ENCODE data around the gene RGS9BP. TPM values are rescaled to one million over a fixed set of nuclear protein-coding genes. Genes with fewer than 3 reads are reported as not detected.

The RGS9BP gene
- polyA plus RNA-seq, 3 donors: 0.29 to 0.55 (median 0.34) TPM

DNA sequence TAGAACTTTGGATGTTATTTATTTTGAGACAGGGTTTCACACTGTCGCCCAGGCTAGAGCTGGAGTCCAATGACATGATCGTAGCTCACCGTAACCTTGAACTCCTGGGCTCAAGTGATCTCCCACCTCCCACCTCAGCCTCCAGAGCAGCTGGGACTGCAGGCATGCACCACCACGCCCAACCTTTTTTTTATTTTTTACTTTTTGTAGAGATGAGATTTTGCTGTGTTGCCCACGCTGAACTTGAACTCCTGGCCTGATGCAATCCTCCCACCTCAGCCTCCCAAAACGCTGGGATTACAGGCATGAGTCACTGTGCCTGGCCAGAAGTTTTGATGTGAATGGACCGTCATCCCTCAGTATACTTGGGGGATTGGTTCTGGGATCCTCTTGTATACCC is 14.3 kb upstream of the RGS9BP start:
- DNase-seq (ENCODE audit: extremely low read depth in 1 of 11, low read depth in 9 of 11, low spot score in 4 of 11): no peak

DNA sequence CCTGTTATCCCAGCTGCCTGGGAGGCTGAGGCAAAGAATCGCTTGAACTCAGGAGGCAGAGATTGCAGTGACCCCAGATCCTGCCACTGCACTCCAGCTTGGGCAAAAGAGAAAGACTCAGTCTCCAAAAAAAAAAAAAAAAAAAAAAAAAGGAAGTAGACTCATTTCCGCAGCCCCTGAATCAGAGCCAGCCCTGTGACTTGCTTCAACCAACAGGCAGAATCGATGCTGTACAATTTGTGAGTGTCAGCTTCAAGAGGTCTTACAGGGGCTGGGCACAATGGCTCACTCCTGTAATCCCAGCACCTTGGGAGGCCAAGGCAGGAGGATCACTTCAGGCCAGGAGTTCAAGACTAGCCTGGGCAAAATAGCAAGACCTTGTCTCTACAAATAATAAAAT is 13.5 kb upstream of the RGS9BP start:
- no peak for DNase-seq (ENCODE audit: extremely low read depth in 1 of 11, low read depth in 9 of 11, low spot score in 4 of 11)

GRCh38 chr19:32666084-32666483 is 9.6 kb upstream of the RGS9BP start:
- DNase-seq (ENCODE audit: extremely low read depth in 1 of 11, low read depth in 9 of 11, low spot score in 4 of 11): no peak

DNA sequence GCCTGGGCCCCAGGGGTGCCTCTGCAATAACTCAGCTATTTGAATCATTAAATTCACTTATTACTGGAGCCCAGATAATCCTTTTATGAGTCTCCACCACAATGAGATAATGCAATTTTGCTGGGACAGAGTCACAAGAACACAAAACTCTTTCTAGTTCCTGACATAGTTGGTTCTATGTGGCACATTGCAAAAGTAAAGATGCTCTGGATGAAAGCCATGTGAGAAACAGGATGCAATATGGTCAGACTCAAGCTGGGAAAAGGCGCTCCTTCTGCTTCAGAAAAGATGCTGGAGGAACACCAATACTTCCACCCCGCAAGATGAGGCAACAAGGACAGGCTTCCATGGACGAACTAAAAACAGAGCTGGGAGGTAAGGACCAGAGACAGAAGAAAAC is 6.3 kb upstream of the RGS9BP start:
- DNase-seq (ENCODE audit: extremely low read depth in 1 of 11, low read depth in 9 of 11, low spot score in 4 of 11): no peak

- DNase-seq (ENCODE audit: extremely low read depth in 1 of 11, low read depth in 9 of 11, low spot score in 4 of 11): no peak
Measured at GRCh38 chr19:32671883-32672593, 3.6 kb upstream of the RGS9BP start.

DNA sequence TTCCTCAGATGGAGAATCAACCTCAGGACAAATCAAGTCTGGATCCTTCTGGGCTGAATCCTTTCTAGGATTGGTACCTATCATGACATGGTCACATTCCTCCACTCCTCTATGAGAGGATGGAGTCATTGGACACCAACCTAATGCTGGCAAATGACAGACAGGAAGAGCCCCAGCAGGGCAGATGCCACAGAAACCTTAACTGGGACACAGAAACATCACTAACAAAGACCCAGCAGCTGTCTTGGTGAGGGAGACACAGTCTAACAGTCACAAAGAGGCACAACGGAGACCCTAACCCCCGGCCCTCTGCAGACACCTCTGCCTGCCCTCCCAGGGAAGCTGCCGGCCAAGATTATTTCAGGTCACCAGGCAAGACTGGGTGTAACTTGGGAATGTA is 2.8 kb upstream of the RGS9BP start:
- no peak for DNase-seq (ENCODE audit: extremely low read depth in 1 of 11, low read depth in 9 of 11, low spot score in 4 of 11)

GRCh38 chr19:32673573-32673972 is 2.1 kb upstream of the RGS9BP start:
- no peak for DNase-seq (ENCODE audit: extremely low read depth in 1 of 11, low read depth in 9 of 11, low spot score in 4 of 11)

DNA sequence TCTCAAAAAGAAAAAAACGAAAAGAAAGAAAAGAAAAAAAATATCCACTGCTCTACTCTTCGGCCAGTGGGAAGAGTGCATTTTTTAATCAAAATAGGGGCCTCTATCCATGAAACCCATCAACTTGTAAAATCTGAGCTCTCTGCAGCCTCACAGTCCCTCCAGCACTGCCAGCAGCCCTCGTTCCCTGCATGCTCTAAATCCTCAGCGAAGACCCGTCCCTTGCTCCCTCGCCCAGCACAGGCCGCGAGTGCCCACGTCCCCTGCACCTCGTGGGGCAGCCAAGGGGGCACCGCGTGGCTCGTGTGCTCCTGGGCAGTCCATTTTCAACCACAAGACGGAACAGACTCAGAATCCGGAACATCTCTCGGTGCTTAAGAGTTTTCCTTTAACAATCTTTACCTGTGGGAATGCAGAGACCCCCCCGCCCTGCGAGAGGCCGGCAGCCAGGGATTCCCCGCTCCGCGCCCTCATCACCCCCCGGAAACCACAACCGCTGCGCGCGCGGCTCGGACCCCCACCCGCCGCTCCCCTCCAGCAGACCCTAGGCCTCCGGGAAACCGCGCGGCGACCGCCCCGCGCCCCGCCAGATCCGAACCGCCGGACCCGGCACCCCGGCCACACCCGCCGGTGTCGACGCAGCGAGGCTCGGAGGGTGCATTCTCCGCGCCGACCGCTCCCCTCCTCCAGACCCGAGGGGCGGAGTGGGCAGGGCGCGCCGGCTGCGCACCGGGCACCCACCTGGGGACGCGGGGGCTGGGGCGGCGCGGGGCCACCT is 1.3 kb upstream of the RGS9BP start:
- no peak for DNase-seq (ENCODE audit: extremely low read depth in 1 of 11, low read depth in 9 of 11, low spot score in 4 of 11)

DNA sequence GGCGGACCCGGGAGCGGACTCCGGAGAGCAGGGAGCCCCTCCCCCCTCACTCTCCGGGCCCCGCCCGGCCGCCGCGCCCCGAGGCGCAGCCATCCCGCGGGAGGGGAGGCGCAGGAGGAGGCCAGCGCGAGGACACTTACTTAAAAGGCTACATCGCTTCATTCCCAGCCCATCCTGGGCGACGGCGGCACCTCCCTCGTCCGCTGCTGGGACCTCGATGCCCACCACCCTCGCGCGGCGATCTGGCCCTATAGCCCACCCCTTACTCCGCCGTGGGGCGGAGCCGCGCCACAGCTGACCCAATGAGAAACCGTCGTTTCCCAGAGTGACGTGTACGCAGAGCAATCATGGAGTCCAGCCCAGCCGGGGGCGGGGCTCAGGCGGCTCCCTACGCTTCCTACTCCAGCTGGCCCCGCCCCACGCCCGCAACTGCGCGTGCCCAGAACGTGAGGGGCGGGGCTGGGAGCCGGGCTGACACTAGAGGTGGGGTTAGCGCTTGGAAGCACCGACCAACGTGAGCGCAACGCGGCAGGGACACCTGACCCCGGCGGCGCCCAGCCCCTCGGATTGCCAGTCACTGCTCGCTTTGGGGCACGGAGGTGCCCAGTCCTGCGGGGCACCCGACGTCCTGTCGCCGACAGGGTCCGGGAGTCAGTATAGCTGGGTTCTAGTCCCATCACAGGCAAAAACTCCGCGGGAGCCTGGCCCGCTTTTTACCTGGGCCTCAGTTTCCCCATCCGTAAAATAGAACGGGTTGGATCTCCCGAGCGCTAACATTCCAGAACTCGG is 523 bp upstream of the RGS9BP start, which contains the start of gene ANKRD27:
TSS of gene ANKRD27 (minus strand) at position 250 of the 789 bp plus-strand sequence. CDS start 16,165 bp downstream, outside the sequence.
- DNase-seq (ENCODE audit: extremely low read depth in 1 of 11, low read depth in 9 of 11, low spot score in 4 of 11): peak; percentile 94 to 99 (median 98)

DNA sequence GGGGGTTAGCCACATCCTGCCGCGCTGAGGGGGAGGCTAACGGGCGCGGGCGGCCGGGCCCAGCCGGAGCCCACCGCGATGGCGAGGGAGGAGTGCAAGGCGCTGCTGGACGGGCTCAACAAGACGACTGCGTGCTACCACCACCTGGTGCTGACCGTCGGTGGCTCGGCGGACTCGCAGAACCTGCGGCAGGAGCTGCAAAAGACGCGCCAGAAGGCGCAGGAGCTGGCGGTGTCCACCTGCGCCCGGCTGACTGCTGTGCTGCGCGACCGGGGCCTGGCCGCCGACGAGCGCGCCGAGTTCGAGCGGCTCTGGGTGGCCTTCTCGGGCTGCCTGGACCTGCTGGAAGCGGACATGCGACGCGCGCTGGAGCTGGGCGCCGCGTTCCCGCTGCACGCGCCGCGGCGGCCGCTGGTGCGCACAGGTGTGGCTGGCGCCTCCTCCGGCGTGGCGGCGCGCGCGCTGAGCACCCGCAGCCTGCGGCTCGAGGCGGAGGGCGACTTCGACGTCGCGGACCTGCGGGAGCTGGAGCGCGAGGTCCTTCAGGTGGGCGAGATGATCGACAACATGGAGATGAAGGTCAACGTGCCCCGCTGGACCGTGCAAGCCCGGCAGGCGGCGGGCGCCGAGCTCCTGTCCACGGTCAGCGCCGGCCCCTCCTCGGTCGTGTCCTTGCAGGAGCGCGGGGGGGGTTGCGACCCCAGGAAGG is 692 bp downstream of the RGS9BP start:
- DNase-seq (ENCODE audit: extremely low read depth in 1 of 11, low read depth in 9 of 11, low spot score in 4 of 11): no peak

GRCh38 chr19:32676895-32677359 is 1.3 kb downstream of the RGS9BP start:
- no peak for DNase-seq (ENCODE audit: extremely low read depth in 1 of 11, low read depth in 9 of 11, low spot score in 4 of 11)

- DNase-seq (ENCODE audit: extremely low read depth in 1 of 11, low read depth in 9 of 11, low spot score in 4 of 11): no peak
Measured at GRCh38 chr19:32677657-32678056, 2.0 kb downstream of the RGS9BP start.

DNA sequence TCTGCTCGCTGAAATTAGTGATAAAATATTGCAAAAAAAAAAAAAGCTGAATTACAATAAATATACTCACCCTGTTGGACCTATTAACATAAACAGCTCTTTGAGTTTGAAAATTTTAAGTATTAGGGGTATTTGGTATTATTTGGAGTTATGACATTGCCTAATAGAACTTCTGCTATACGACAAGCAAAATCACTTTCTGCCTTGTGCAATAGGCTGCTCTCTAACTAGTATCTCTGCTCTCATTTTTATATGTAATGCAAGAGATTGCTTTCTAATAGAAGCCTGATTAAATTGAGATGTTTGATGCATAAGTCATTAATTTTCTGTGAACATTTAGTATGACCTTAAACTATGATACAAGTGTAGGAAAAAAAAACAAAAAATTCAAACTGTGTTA is 5.3 kb downstream of the RGS9BP start:
- no peak for DNase-seq (ENCODE audit: extremely low read depth in 1 of 11, low read depth in 9 of 11, low spot score in 4 of 11)

DNA sequence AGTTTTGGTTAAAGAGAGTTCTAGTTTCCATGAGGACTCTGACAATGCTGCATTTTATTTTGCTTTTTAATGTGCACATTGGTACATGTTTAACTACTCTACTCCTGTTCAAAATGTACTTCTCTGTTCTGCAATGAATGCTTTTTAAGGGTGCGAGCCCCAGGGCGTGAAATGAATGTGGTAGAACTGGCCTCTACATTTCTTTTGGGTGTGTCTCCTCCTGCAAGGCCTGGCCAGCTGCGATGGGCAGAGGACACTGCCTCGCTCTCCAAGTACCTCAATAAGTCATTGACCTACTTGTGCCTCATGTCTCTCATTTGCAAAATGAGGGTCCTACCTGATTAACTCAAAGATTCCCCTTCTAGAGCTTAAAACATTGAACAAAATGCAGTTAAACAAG is 6.7 kb downstream of the RGS9BP start:
- DNase-seq (ENCODE audit: extremely low read depth in 1 of 11, low read depth in 9 of 11, low spot score in 4 of 11): no peak

GRCh38 chr19:32686847-32687475 is 11.3 kb downstream of the RGS9BP start:
- DNase-seq (ENCODE audit: extremely low read depth in 1 of 11, low read depth in 9 of 11, low spot score in 4 of 11): no peak

- no peak for DNase-seq (ENCODE audit: extremely low read depth in 1 of 11, low read depth in 9 of 11, low spot score in 4 of 11)
Measured at GRCh38 chr19:32687681-32688080, 12.0 kb downstream of the RGS9BP start.

- no peak for DNase-seq (ENCODE audit: extremely low read depth in 1 of 11, low read depth in 9 of 11, low spot score in 4 of 11)
Measured at GRCh38 chr19:32688311-32688710, 12.7 kb downstream of the RGS9BP start.

- peak in 8 of 11 donors; percentile 70 to 82 (median 74) for DNase-seq (ENCODE audit: extremely low read depth in 1 of 11, low read depth in 9 of 11, low spot score in 4 of 11)
Measured at GRCh38 chr19:32691291-32691951, 15.8 kb downstream of the RGS9BP start, which contains the start of gene NUDT19. Gene NUDT19 (plus strand): TSS chr19:32691821. CDS start chr19:32691961, 140 bp downstream.
